OCI-LY7 (cell line): ENCODE data around the gene CTDSPL2. TPM values are rescaled to one million over a fixed set of nuclear protein-coding genes. Genes with fewer than 3 reads are reported as not detected.

Source experiments
- BruUV-seq: library from RNA; stranded (reverse); fragments of 400-500 nt; replicated peaks from 2 replicates; lab custom pipeline; 2021; lab: Mats Ljungman, UMichigan
- CTCF ChIA-PET: fragments of 300-600 bp; sonication (Branson Sonifier 250); formaldehyde crosslinking; loops from one replicate; lab custom pipeline; 2022; ENCODE audit warnings: antibody characterized with exemption; ENCODE audit not compliant: unreplicated experiment; lab: Charles Lee
- POLR2A ChIA-PET: fragments of 300-600 bp; sonication (Branson Sonifier 250); formaldehyde crosslinking; loops from one replicate; lab custom pipeline; 2022; ENCODE audit warnings: antibody characterized with exemption; lab: Charles Lee
- DNase-seq: peaks from one replicate; pipeline ENCODE4 v3.0.0-alpha.2; 2015; ENCODE audit warnings: low spot score
- H2AFZ ChIP-seq: fragments of 200-600 bp; sonication (generic), shearing (Covaris generic); 2 replicates; pipeline ENCODE4 v1.6.1; 2014; ENCODE audit warnings: mild to moderate bottlenecking, antibody characterized with exemption, low read length, moderate library complexity
- H3K27ac ChIP-seq: fragments of 200-600 bp; sonication (generic); 2 replicates; pipeline ENCODE4 v1.5.1; 2014; ENCODE audit warnings: mixed run types, low read depth, mild to moderate bottlenecking, moderate library complexity, low read length, inconsistent platforms; ENCODE audit not compliant: poor library complexity, severe bottlenecking
- H3K36me3 ChIP-seq: fragments of 200-600 bp; sonication (generic); 2 replicates; pipeline ENCODE4 v1.6.1; 2014; ENCODE audit warnings: mild to moderate bottlenecking, antibody characterized with exemption, low read length, moderate library complexity, mixed read lengths; ENCODE audit not compliant: insufficient read depth
- H3K4me1 ChIP-seq: fragments of 200-600 bp; sonication (generic); 2 replicates; pipeline ENCODE4 v1.5.1; 2014; ENCODE audit warnings: mild to moderate bottlenecking, low read length; ENCODE audit not compliant: insufficient read depth, poor library complexity, severe bottlenecking
- H3K4me2 ChIP-seq: fragments of 200-600 bp; sonication (generic); 2 replicates; pipeline ENCODE4 v1.6.1; 2014; ENCODE audit warnings: mild to moderate bottlenecking, low read length
- H3K4me3 ChIP-seq: fragments of 200-600 bp; sonication (generic); 2 replicates; pipeline ENCODE4 v1.5.1; 2014; ENCODE audit warnings: mild to moderate bottlenecking, low read depth, low read length; ENCODE audit not compliant: poor library complexity, severe bottlenecking
- H3K79me2 ChIP-seq: fragments of 200-600 bp; sonication (generic); 2 replicates; pipeline ENCODE4 v1.6.1; 2016; ENCODE audit warnings: low read depth, mild to moderate bottlenecking, low read length, moderate library complexity, mixed read lengths; ENCODE audit not compliant: insufficient read depth
- H3K9me2 ChIP-seq: fragments of 200-600 bp; sonication (generic); 2 replicates; pipeline ENCODE4 v1.6.1; 2016; ENCODE audit warnings: mild to moderate bottlenecking, low read length, mixed read lengths; ENCODE audit not compliant: insufficient read depth
- H3K9me3 ChIP-seq: fragments of 200-600 bp; sonication (generic); 2 replicates; pipeline ENCODE4 v1.6.1; 2014; ENCODE audit warnings: mild to moderate bottlenecking, mixed run types, low read length, mixed read lengths
- H4K20me1 ChIP-seq: fragments of 200-600 bp; sonication (generic); 2 replicates; pipeline ENCODE4 v1.6.1; 2014; ENCODE audit warnings: mild to moderate bottlenecking, antibody characterized with exemption, low read length, moderate library complexity, mixed read lengths; ENCODE audit not compliant: insufficient read depth
- EZH2phosphoT487 ChIP-seq: fragments of 200-600 bp; sonication (generic); IDR thresholded peaks from 2 replicates; pipeline ENCODE4 v1.6.1; 2018; ENCODE audit warnings: low read depth, borderline replicate concordance, mild to moderate bottlenecking, mixed run types, antibody characterized with exemption, low read length, moderate library complexity, mixed read lengths
- intact Hi-C: fragments of 100-400 bp; cut with micrococcal nuclease; formaldehyde crosslinking; loops from one replicate; pipeline ENCODE4 v1.10.0; 2022; ENCODE audit not compliant: unreplicated experiment
- total RNA-seq, 2 experiments: library from RNA; depleted of rRNA in 1 of 2; stranded (reverse); fragments of >200 nt in 1 of 2; shearing (Covaris generic) in 1 of 2; gene quantifications; 2 replicates each; pipeline ENCODE4 v1.2.3, GENCODE V29; 2014 to 2022
- TF ChIP-seq, protein P1 (sequence below): fragments of 200-600 bp; sonication (generic); conservative IDR thresholded peaks from 2 replicates; pipeline ENCODE4 v1.5.1; 2014; ENCODE audit warnings: mild to moderate bottlenecking, antibody characterized with exemption, low read length, moderate library complexity, mixed read lengths

The CTDSPL2 gene
- total RNA-seq, 2 experiments from 2014 or later: 88.0 to 138 TPM

DNA sequence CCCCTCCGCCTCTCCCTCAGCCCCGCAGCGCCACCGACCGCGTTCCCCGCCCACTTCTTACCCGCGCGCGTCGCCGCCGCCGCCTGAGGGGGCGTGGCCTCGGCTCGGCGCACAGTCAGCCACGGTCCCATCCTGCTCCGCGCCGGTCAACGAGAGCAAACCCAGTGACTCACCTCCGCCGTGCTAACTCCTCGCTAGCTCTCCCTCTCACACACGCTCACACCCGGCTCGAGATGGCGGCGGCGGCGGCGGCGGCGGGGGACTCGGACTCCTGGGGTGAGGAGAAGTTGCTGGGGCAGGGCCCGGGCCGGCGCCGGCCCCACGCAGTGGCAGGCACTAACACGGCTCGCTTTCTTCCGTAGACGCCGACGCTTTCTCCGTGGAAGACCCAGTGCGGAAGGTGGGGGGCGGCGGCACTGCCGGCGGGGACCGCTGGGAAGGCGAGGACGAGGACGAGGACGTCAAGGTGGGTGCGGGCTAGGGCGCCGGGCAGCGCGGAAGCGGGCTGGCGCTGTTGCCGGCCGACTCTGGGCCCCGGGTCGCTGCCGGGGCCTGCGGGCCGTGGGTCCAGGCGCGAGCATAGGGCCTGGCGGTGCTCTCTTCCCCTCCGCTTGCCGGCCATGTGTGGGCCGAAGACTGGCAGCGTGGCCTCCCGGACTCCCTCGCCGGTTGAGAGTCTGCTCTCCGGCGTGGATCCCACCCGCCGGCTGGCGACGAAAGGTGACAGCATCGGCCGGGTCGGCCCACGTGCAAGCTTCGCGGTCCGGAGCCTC, 109.7 kb downstream of the CTDSPL2 start, which contains the start of gene EIF3J:
EIF3J (plus strand) TSS at position 186 of the 773 bp plus-strand sequence; CDS start at position 234, 48 bp downstream.
- Histone ChIP-seq H3K9me2 (no peaks in the 10 kb centered on the region), H3K27ac (peak within 1 kb of the TSS; percentile 70), H4K20me1 (peaks cover 21% of the 10 kb centered on the region; the same call in 1 of the 2 replicates), H3K79me2 (peaks cover 47% of the 10 kb centered on the region), H3K9me3 (no peaks in the 10 kb centered on the region), H2AFZ (peak within 1 kb of the TSS; percentile 60; the same call in 1 of the 2 replicates), H3K4me3 (peak within 1 kb of the TSS; percentile 83), H3K4me1 (peaks cover 14% of the 10 kb centered on the region), H3K36me3 (peaks cover 38% of the 10 kb centered on the region), H3K4me2 (peak within 1 kb of the TSS; percentile 91)
- BruUV-seq: no TSS peak
- peak; percentile 95 for DNase-seq
- CTCF ChIA-PET: interaction anchor here (1.0 kb wide), 1 partner anchor 9 kb away, joined by 3 read pairs; no protein-coding TSS in a partner anchor
- intact Hi-C loops: loop anchor here (2.0 kb wide), 2 partner anchors 174 to 248 kb away; partner anchors contain the start of genes B2M, GOLM2 and PATL2
- TF ChIP-seq, protein P1, sequence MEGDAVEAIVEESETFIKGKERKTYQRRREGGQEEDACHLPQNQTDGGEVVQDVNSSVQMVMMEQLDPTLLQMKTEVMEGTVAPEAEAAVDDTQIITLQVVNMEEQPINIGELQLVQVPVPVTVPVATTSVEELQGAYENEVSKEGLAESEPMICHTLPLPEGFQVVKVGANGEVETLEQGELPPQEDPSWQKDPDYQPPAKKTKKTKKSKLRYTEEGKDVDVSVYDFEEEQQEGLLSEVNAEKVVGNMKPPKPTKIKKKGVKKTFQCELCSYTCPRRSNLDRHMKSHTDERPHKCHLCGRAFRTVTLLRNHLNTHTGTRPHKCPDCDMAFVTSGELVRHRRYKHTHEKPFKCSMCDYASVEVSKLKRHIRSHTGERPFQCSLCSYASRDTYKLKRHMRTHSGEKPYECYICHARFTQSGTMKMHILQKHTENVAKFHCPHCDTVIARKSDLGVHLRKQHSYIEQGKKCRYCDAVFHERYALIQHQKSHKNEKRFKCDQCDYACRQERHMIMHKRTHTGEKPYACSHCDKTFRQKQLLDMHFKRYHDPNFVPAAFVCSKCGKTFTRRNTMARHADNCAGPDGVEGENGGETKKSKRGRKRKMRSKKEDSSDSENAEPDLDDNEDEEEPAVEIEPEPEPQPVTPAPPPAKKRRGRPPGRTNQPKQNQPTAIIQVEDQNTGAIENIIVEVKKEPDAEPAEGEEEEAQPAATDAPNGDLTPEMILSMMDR: no peak
- no peak for TF ChIP-seq EZH2phosphoT487
- POLR2A ChIA-PET: interaction anchor here (0.6 to 1.4 kb wide), 7 partner anchors 9 to 855 kb away, joined by 3 to 4 read pairs (median 4); no protein-coding TSS in a partner anchor

DNA sequence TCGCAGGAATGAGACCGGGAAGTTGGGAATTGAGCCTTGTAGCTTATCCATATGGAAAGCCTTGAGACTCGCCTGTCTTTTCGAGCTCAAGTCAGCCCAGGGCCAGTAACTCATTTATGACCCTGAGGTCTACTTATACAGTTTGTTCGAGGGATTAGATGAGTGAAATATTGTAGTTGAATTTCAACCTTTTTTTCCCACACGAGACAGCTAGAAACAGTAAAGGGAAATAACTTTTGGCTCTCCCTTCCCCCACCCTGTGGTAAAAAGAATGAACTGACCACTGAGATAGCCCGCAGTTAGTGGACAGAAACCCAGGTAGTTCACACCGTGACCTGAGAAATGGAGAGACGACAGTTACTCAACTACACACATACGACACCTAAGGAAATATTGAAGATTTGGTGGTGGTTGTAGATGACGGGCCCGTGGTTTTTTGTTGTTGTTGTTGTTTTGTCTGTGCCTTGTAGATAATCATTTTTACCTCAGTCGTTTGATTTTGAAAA, 110.4 kb downstream of the CTDSPL2 start:
- H2AFZ ChIP-seq: peak overlapping the region; percentile 29; the same call in 1 of the 2 replicates
- H3K9me2 ChIP-seq: no peaks in the 10 kb centered on the region
- POLR2A ChIA-PET: interaction anchor here (0.6 to 1.4 kb wide), 4 partner anchors 12 to 854 kb away, joined by 3 to 4 read pairs (median 4); no protein-coding TSS in a partner anchor
- H3K4me3 ChIP-seq: peak overlapping the region; percentile 83
- no TSS peak for BruUV-seq
- peaks cover 14% of the 10 kb centered on the region for H3K4me1 ChIP-seq
- peak overlapping the region; percentile 70 for H3K27ac ChIP-seq
- H3K9me3 ChIP-seq: no peaks in the 10 kb centered on the region
- H4K20me1 ChIP-seq: peaks cover 24% of the 10 kb centered on the region; the same call in 1 of the 2 replicates
- DNase-seq: peak; percentile 27
- peak overlapping the region; percentile 91 for H3K4me2 ChIP-seq
- intact Hi-C loops: loop anchor here (2.0 kb wide), 2 partner anchors 173 to 249 kb away; partner anchors contain the start of genes B2M, GOLM2 and PATL2
- CTCF ChIA-PET: interaction anchor here (1.0 kb wide), 1 partner anchor 8 kb away, joined by 3 read pairs; no protein-coding TSS in a partner anchor
- peaks cover 44% of the 10 kb centered on the region for H3K36me3 ChIP-seq
- TF ChIP-seq, protein P1: 0 out of 2 replicates have a peak, but pooled peaks have one; percentile 16
- TF ChIP-seq EZH2phosphoT487: no peak
- H3K79me2 ChIP-seq: peaks cover 53% of the 10 kb centered on the region
